ENCODE data around the gene C17orf113. TPM values are rescaled to one million over a fixed set of nuclear protein-coding genes. Genes with fewer than 3 reads are reported as not detected.

Gene C17orf113
- total RNA-seq, 6 experiments from 2014 or later: 0.07 to 0.10 (median 0.08) TPM; not detected in 2

DNA sequence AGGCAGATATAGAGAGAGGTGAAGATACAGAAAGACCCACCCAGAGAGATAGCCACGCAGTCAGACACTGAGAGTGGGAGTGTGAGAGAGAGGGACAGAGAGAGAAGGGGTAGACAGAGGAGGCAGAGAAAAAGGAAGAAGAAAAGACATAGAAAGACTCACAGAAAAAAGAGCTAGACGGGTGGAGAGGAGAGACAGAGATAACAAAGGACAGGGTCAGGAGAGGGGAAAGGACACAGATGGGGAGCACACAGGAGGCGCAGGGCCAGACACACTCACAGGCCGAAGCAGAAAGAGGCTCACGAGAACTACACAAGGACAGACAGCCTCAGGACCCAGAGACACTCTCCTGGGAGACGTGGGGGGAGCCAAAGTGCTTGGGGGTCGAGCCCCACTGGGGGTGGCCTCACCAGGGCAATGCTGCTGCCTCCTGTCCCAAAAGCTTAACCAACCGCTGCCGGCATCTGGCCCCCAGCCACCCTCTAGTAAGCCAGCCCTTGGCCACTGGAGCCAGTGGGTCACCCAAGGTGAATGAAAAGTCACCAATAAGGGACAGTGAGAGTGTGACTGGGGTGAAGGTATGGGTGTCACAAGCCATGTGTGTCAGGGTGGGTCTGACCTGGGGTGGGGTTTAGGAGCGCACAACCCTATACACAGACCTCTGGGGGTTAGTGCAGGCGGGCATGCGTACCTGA is 44.1 kb upstream of the C17orf113 start:
- Mint-ChIP-seq H3K9me3 (no peaks in the 10 kb centered on the region), H3K27ac (no peak overlapping the region), H3K36me3 (ENCODE audit: low read depth) (no peaks in the 10 kb centered on the region), H3K27me3 (ENCODE audit: insufficient read depth) (peaks cover 39% of the 10 kb centered on the region), H3K4me3 (no peak overlapping the region), H3K4me1 (ENCODE audit: low read depth) (no peaks in the 10 kb centered on the region)
- no peak for TF ChIP-seq CTCF (IDR thresholded peaks at IDR 0.05)
- DNase-seq: no peak

DNA sequence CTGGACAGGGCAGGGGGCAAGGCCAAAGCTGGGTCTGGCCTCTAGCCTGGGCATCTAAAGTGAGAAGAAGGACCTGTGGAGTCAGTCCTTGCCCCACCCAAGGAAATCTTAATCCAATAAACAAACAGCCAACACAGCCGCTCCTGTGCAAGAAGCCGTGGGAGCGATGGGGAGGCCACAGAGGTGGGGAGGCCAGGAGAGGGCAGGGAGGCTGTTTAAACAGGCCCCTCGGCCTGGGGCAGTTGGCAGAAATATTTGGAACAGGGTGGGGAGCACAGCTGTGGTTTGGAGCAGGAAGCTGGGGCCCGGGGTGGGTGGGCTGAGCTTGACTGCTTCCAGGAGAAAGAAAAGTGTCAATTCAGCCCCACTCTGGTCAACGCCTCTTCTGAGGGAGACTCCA is 42.5 kb upstream of the C17orf113 start:
- no peaks in the 10 kb centered on the region for H3K9me3 Mint-ChIP-seq
- DNase-seq: no peak
- no peak overlapping the region for H3K4me3 Mint-ChIP-seq
- H3K36me3 Mint-ChIP-seq (ENCODE audit: low read depth): no peaks in the 10 kb centered on the region
- no peaks in the 10 kb centered on the region for H3K4me1 Mint-ChIP-seq (ENCODE audit: low read depth)
- no peak for TF ChIP-seq CTCF (IDR thresholded peaks at IDR 0.05)
- no peak overlapping the region for H3K27ac Mint-ChIP-seq
- peaks cover 36% of the 10 kb centered on the region for H3K27me3 Mint-ChIP-seq (ENCODE audit: insufficient read depth)

DNA sequence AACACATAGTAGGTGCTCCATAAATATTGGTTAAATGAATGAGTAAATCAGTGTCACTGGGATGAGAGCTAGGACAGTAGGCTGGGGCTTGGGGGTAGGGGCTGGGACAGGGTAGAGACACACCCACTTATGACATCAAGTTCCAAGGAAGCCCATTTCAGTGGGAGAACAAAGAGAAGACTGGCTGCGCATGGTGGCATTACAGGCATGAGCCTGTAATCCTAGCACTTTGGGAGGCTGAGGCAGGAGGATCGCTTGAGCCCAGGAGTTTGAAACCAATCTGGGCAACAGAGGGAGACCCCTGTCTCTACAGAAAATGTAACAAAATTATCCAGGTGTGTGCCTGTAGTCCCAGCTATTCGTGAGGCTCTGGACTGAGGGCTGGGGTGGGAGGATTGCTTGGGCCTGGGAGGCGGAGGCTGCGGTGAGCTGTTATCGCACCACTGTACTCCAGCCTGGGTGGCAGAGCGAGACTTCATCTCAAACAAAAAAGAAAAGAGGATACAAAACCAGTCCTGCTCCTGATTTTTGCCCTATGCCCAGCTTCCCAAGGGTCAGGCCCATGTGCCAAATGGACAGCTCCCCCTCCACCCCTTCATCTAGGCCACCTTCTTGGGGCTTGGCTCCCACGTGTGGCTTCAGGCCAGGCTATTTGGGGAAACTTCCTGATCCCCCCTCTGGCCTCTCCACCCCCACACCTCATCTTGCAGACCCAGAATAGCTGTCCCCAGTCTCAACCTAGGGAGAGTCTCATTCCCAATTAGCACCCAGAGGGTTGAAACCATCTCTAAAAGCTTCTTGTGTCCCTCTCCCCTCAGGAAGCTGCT is 40.8 kb upstream of the C17orf113 start:
- DNase-seq: no peak
- no peaks in the 10 kb centered on the region for H3K9me3 Mint-ChIP-seq
- no peak for TF ChIP-seq CTCF (IDR thresholded peaks at IDR 0.05)
- no peak overlapping the region for H3K4me3 Mint-ChIP-seq
- H3K4me1 Mint-ChIP-seq (ENCODE audit: low read depth): no peaks in the 10 kb centered on the region
- H3K27me3 Mint-ChIP-seq (ENCODE audit: insufficient read depth): peaks cover 26% of the 10 kb centered on the region
- H3K27ac Mint-ChIP-seq: no peak overlapping the region
- H3K36me3 Mint-ChIP-seq (ENCODE audit: low read depth): no peaks in the 10 kb centered on the region

GRCh38 chr17:42088736-42089135 is 38.3 kb upstream of the C17orf113 start:
- no peak overlapping the region for H3K4me3 Mint-ChIP-seq
- H3K36me3 Mint-ChIP-seq (ENCODE audit: low read depth): no peaks in the 10 kb centered on the region
- no peak for DNase-seq
- no peaks in the 10 kb centered on the region for H3K9me3 Mint-ChIP-seq
- H3K27ac Mint-ChIP-seq: no peak overlapping the region
- H3K27me3 Mint-ChIP-seq (ENCODE audit: insufficient read depth): peaks cover 16% of the 10 kb centered on the region
- H3K4me1 Mint-ChIP-seq (ENCODE audit: low read depth): no peaks in the 10 kb centered on the region
- TF ChIP-seq CTCF (IDR thresholded peaks at IDR 0.05): no peak

- H3K27me3 Mint-ChIP-seq (ENCODE audit: insufficient read depth): peaks cover 19% of the 10 kb centered on the region
- H3K4me3 Mint-ChIP-seq: no peak overlapping the region
- no peaks in the 10 kb centered on the region for H3K9me3 Mint-ChIP-seq
- DNase-seq: no peak
- H3K36me3 Mint-ChIP-seq (ENCODE audit: low read depth): no peaks in the 10 kb centered on the region
- no peak for TF ChIP-seq CTCF (IDR thresholded peaks at IDR 0.05)
- H3K27ac Mint-ChIP-seq: no peak overlapping the region
- no peaks in the 10 kb centered on the region for H3K4me1 Mint-ChIP-seq (ENCODE audit: low read depth)
These were observed 37.6 kb upstream of the C17orf113 start for GRCh38 chr17:42087736-42088705.

Measured in HFFc6 (cell line).